ENCODE results near the gene TBCCD1.

Gene TBCCD1

GRCh38 chr3:186513386-186513785 lies 53.8 kb downstream of the TBCCD1 start:
- Histone ChIP-seq H3K27me3 (ENCODE audit: insufficient read depth, low read depth) (no peaks in the 10 kb centered on the region), H3K36me3 (ENCODE audit: insufficient read depth) (no peaks in the 10 kb centered on the region), H4K20me1 (ENCODE audit: insufficient read depth) (no peaks in the 10 kb centered on the region), H3K79me2 (ENCODE audit: insufficient read depth, low read depth) (no peaks in the 10 kb centered on the region), H3K9ac (no peak overlapping the region), H3K4me2 (no peak overlapping the region), H3K27ac (no peak overlapping the region), H2AFZ (ENCODE audit: low read depth) (no peak overlapping the region), H3K4me1 (ENCODE audit: low read depth, poor library complexity, severe bottlenecking) (no peaks in the 10 kb centered on the region), H3K4me3 (IDR thresholded peaks at IDR 0.05; ENCODE audit: insufficient read depth, low read depth, low read length) (no peak overlapping the region)
- TF ChIP-seq, protein P1, sequence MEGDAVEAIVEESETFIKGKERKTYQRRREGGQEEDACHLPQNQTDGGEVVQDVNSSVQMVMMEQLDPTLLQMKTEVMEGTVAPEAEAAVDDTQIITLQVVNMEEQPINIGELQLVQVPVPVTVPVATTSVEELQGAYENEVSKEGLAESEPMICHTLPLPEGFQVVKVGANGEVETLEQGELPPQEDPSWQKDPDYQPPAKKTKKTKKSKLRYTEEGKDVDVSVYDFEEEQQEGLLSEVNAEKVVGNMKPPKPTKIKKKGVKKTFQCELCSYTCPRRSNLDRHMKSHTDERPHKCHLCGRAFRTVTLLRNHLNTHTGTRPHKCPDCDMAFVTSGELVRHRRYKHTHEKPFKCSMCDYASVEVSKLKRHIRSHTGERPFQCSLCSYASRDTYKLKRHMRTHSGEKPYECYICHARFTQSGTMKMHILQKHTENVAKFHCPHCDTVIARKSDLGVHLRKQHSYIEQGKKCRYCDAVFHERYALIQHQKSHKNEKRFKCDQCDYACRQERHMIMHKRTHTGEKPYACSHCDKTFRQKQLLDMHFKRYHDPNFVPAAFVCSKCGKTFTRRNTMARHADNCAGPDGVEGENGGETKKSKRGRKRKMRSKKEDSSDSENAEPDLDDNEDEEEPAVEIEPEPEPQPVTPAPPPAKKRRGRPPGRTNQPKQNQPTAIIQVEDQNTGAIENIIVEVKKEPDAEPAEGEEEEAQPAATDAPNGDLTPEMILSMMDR (conservative IDR thresholded peaks at IDR 0.05; ENCODE audit: low read depth, low read length), result no peak

- H2AFZ ChIP-seq (ENCODE audit: low read depth), result no peak overlapping the region
- H3K36me3 ChIP-seq (ENCODE audit: insufficient read depth), result no peaks in the 10 kb centered on the region
- H3K79me2 ChIP-seq (ENCODE audit: insufficient read depth, low read depth), result no peaks in the 10 kb centered on the region
- no peaks in the 10 kb centered on the region for H3K27me3 ChIP-seq (ENCODE audit: insufficient read depth, low read depth)
- H3K4me3 ChIP-seq (IDR thresholded peaks at IDR 0.05; ENCODE audit: insufficient read depth, low read depth, low read length), result no peak overlapping the region
- H3K4me1 ChIP-seq (ENCODE audit: low read depth, poor library complexity, severe bottlenecking), result no peaks in the 10 kb centered on the region
- no peak overlapping the region for H3K9ac ChIP-seq
- H3K4me2 ChIP-seq, result no peak overlapping the region
- TF ChIP-seq, protein P1 (conservative IDR thresholded peaks at IDR 0.05; ENCODE audit: low read depth, low read length), result no peak
- H4K20me1 ChIP-seq (ENCODE audit: insufficient read depth), result no peaks in the 10 kb centered on the region
- H3K27ac ChIP-seq, result no peak overlapping the region
These were observed 54.4 kb downstream of the TBCCD1 start for GRCh38 chr3:186512570-186513302.

- no peak overlapping the region for H3K4me3 ChIP-seq (IDR thresholded peaks at IDR 0.05; ENCODE audit: insufficient read depth, low read depth, low read length)
- H3K79me2 ChIP-seq (ENCODE audit: insufficient read depth, low read depth), result no peaks in the 10 kb centered on the region
- H3K27ac ChIP-seq, result no peak overlapping the region
- TF ChIP-seq, protein P1 (conservative IDR thresholded peaks at IDR 0.05; ENCODE audit: low read depth, low read length), result no peak
- no peaks in the 10 kb centered on the region for H3K27me3 ChIP-seq (ENCODE audit: insufficient read depth, low read depth)
- H3K4me2 ChIP-seq, result no peak overlapping the region
- H2AFZ ChIP-seq (ENCODE audit: low read depth), result no peak overlapping the region
- no peak overlapping the region for H3K9ac ChIP-seq
- H3K4me1 ChIP-seq (ENCODE audit: low read depth, poor library complexity, severe bottlenecking), result no peaks in the 10 kb centered on the region
- no peaks in the 10 kb centered on the region for H4K20me1 ChIP-seq (ENCODE audit: insufficient read depth)
- H3K36me3 ChIP-seq (ENCODE audit: insufficient read depth), result no peaks in the 10 kb centered on the region
These were observed 55.4 kb downstream of the TBCCD1 start for GRCh38 chr3:186511702-186512101.

GRCh38 chr3:186511245-186511644 lies 55.9 kb downstream of the TBCCD1 start:
- Histone ChIP-seq H3K36me3 (ENCODE audit: insufficient read depth) (no peaks in the 10 kb centered on the region), H3K4me3 (IDR thresholded peaks at IDR 0.05; ENCODE audit: insufficient read depth, low read depth, low read length) (no peak overlapping the region), H4K20me1 (ENCODE audit: insufficient read depth) (no peaks in the 10 kb centered on the region), H3K27me3 (ENCODE audit: insufficient read depth, low read depth) (no peaks in the 10 kb centered on the region), H3K27ac (no peak overlapping the region), H3K79me2 (ENCODE audit: insufficient read depth, low read depth) (no peaks in the 10 kb centered on the region), H3K9ac (no peak overlapping the region), H3K4me1 (ENCODE audit: low read depth, poor library complexity, severe bottlenecking) (no peaks in the 10 kb centered on the region), H2AFZ (ENCODE audit: low read depth) (no peak overlapping the region), H3K4me2 (no peak overlapping the region)
- TF ChIP-seq, protein P1 (conservative IDR thresholded peaks at IDR 0.05; ENCODE audit: low read depth, low read length), result no peak

Data from KMS-11 (cell line).